Neural progenitor cell (in vitro differentiated cells): Measurements from ENCODE around the gene ATXN1.

Source experiments
- EZH2 ChIP-seq: fragments of 200-600 bp; sonication (generic); IDR thresholded peaks from 2 replicates; pipeline ENCODE4 v1.6.1; 2017; ENCODE audit warnings: antibody characterized with exemption, mild to moderate bottlenecking, moderate library complexity
- TF ChIP-seq, protein P1 (sequence below): fragments of 200-600 bp; sonication (generic); IDR thresholded peaks from 2 replicates; pipeline ENCODE4 v1.5.1; 2017; ENCODE audit warnings: antibody characterized with exemption, mild to moderate bottlenecking

- TF ChIP-seq, protein P1, sequence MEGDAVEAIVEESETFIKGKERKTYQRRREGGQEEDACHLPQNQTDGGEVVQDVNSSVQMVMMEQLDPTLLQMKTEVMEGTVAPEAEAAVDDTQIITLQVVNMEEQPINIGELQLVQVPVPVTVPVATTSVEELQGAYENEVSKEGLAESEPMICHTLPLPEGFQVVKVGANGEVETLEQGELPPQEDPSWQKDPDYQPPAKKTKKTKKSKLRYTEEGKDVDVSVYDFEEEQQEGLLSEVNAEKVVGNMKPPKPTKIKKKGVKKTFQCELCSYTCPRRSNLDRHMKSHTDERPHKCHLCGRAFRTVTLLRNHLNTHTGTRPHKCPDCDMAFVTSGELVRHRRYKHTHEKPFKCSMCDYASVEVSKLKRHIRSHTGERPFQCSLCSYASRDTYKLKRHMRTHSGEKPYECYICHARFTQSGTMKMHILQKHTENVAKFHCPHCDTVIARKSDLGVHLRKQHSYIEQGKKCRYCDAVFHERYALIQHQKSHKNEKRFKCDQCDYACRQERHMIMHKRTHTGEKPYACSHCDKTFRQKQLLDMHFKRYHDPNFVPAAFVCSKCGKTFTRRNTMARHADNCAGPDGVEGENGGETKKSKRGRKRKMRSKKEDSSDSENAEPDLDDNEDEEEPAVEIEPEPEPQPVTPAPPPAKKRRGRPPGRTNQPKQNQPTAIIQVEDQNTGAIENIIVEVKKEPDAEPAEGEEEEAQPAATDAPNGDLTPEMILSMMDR, result no peak
- no peak for TF ChIP-seq EZH2
Observed at GRCh38 chr6:16461491-16461890, 299.8 kb downstream of the ATXN1 start.
